Measurements from ENCODE around the gene ORAI1. TPM values are rescaled to one million over a fixed set of nuclear protein-coding genes. Genes with fewer than 3 reads are reported as not detected.

The ORAI1 gene
- total and polyA plus RNA-seq, 2 experiments from 2014 or later = 4.9 to 14.2 TPM

- no peaks in the 10 kb centered on the region for H3K27me3 ChIP-seq (replicated peaks; ENCODE audit: insufficient read depth)
- no peak overlapping the region for H3K4me3 ChIP-seq
- no peak overlapping the region for H3K27ac ChIP-seq
- peaks cover 2% of the 10 kb centered on the region; the same call in 1 of the 2 replicates for H3K4me1 ChIP-seq (ENCODE audit: insufficient read depth)
- 97 to 99% methylated on average over 10 to 13 of the region's 13 CpGs for WGBS, 2 experiments (ENCODE audit: low coverage in 1 of 2, low lambda C conversion rate in 2 of 2, missing lambda C conversion rate in 2 of 2)
- H3K79me2 ChIP-seq (ENCODE audit: insufficient read depth) = peaks cover 37% of the 10 kb centered on the region
- no peak for DNase-seq
- H3K4me2 ChIP-seq (ENCODE audit: unreplicated experiment) = no peak overlapping the region
- H3K36me3 ChIP-seq (ENCODE audit: low read depth) = no peaks in the 10 kb centered on the region
- no peak overlapping the region for H2AFZ ChIP-seq
- in situ Hi-C loops (cut with MboI) = no loop called here
- H3K9me3 ChIP-seq (ENCODE audit: low read depth) = no peaks in the 10 kb centered on the region
- no peaks in the 10 kb centered on the region for H3K9me2 ChIP-seq (ENCODE audit: insufficient read depth)
- no peaks in the 10 kb centered on the region for H3F3A ChIP-seq (ENCODE audit: insufficient read depth)
- TF ChIP-seq EZH2phosphoT487 (IDR thresholded peaks at IDR 0.05; ENCODE audit: insufficient read depth, low read depth) (no peak), EZH2 (IDR thresholded peaks at IDR 0.05; ENCODE audit: insufficient read depth, poor library complexity, severe bottlenecking) (no peak)
- H4K20me1 ChIP-seq (ENCODE audit: insufficient read depth) = no peaks in the 10 kb centered on the region
- no peak overlapping the region for H3K9ac ChIP-seq
Measured at GRCh38 chr12:121634836-121635235, 8.5 kb downstream of the ORAI1 start.

DNA sequence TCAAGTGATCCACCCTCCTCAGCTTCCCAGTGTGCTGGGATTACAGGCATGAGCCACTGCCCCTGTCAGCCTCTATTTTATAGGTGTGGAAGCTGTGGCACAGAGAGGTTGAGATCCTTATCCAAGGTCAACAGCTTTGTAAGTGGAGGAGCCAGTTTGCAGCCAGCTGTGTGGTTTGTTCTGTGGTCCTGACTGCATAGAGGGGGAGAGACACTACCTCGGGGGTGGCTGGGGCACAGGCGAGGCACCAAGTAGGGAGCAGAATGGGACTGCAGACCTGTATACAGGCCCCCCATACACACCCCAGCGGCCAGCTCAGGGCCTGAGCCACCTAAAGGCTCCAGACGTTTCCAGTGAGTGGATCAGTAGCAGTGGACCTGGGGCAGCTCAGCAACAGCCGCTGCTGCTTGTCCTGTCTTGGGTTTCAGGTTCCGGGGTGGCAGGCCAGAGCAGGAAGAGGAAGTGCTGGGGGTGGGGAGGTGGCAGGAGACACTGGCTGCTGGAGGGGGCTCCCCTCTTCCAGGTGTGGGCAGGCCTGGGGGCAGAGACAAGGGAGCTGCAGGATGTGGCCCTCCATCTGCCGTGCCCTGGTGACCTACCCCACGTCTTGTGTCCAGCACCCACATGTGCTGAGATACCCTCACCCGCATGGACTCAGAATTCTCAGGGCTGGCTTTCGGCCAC, 11.0 kb downstream of the ORAI1 start:
- H3K27me3 ChIP-seq (replicated peaks; ENCODE audit: insufficient read depth) = no peaks in the 10 kb centered on the region
- 91 to 92% methylated on average over 9 to 10 of the region's 10 CpGs for WGBS, 2 experiments (ENCODE audit: low coverage in 1 of 2, low lambda C conversion rate in 2 of 2, missing lambda C conversion rate in 2 of 2)
- TF ChIP-seq EZH2phosphoT487 (IDR thresholded peaks at IDR 0.05; ENCODE audit: insufficient read depth, low read depth) (no peak), EZH2 (IDR thresholded peaks at IDR 0.05; ENCODE audit: insufficient read depth, poor library complexity, severe bottlenecking) (no peak)
- DNase-seq = no peak
- in situ Hi-C loops (cut with MboI) = no loop called here
- H3K9me3 ChIP-seq (ENCODE audit: low read depth) = no peaks in the 10 kb centered on the region
- H3K4me3 ChIP-seq = no peak overlapping the region
- no peaks in the 10 kb centered on the region for H3K9me2 ChIP-seq (ENCODE audit: insufficient read depth)
- no peak overlapping the region for H3K9ac ChIP-seq
- no peak overlapping the region for H3K4me2 ChIP-seq (ENCODE audit: unreplicated experiment)
- no peaks in the 10 kb centered on the region for H3K4me1 ChIP-seq (ENCODE audit: insufficient read depth)
- H3K36me3 ChIP-seq (ENCODE audit: low read depth) = no peaks in the 10 kb centered on the region
- H4K20me1 ChIP-seq (ENCODE audit: insufficient read depth) = no peaks in the 10 kb centered on the region
- no peaks in the 10 kb centered on the region for H3F3A ChIP-seq (ENCODE audit: insufficient read depth)
- no peak overlapping the region for H2AFZ ChIP-seq
- H3K79me2 ChIP-seq (ENCODE audit: insufficient read depth) = peaks cover 13% of the 10 kb centered on the region
- H3K27ac ChIP-seq = no peak overlapping the region

DNA sequence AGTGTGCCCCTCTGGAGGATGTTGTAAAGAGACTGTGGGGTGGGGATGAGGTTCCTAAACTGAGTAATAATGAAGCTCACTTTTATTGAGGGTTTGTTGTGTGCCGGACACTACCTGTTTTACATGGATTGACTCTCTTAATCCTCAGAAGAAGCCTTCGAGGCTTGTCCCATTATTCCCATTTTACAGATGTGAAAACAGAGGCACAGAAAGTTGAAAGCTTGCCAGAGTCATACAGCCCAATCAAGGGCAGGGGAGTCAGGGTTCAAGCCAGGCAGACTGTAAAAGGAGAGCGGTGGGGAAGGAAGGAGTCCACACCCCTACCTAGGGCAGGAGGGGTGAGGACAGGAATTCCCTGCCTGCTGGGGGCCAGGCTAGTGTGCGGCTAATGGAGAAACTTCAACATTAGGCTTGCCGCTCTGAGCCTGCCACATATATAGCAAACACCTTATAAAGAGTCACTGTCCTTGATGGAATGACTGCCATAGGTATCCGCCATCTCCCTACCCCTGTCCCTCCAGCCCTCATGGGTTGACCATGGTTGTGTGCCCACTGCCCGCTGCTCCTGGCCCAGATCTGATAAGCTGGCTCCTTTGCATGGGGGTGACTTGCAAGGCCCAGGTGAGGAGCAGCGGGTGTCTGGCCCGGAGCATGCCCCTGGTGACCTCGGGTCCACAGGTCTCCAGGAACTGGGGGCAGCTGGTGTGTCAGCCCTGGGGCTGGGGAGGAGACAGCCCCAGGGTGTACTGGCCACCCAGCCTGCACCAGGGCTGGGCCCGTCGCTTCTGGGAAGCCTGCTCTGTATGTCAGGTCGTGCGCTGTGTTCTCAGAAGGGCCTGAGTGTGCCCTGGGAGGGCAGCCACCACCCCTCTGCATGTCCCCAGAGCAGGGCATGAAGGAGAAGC, 12.2 kb downstream of the ORAI1 start:
- TF ChIP-seq EZH2phosphoT487 (IDR thresholded peaks at IDR 0.05; ENCODE audit: insufficient read depth, low read depth) = no peak
- no peak for TF ChIP-seq EZH2 (IDR thresholded peaks at IDR 0.05; ENCODE audit: insufficient read depth, poor library complexity, severe bottlenecking)
- no peak overlapping the region for H2AFZ ChIP-seq
- H3K9me3 ChIP-seq (ENCODE audit: low read depth) = no peaks in the 10 kb centered on the region
- H3K27ac ChIP-seq = no peak overlapping the region
- H3K27me3 ChIP-seq (replicated peaks; ENCODE audit: insufficient read depth) = no peaks in the 10 kb centered on the region
- H3K4me1 ChIP-seq (ENCODE audit: insufficient read depth) = no peaks in the 10 kb centered on the region
- H3K9ac ChIP-seq = no peak overlapping the region
- no peak overlapping the region for H3K4me2 ChIP-seq (ENCODE audit: unreplicated experiment)
- DNase-seq = no peak
- peaks cover 9% of the 10 kb centered on the region; the same call in 1 of the 2 replicates for H3K79me2 ChIP-seq (ENCODE audit: insufficient read depth)
- H4K20me1 ChIP-seq (ENCODE audit: insufficient read depth) = no peaks in the 10 kb centered on the region
- H3F3A ChIP-seq (ENCODE audit: insufficient read depth) = no peaks in the 10 kb centered on the region
- WGBS, 2 experiments (ENCODE audit: low coverage in 1 of 2, low lambda C conversion rate in 2 of 2, missing lambda C conversion rate in 2 of 2) = 93 to 97% methylated on average over 14 of the region's 14 CpGs
- in situ Hi-C loops (cut with MboI) = no loop called here
- H3K9me2 ChIP-seq (ENCODE audit: insufficient read depth) = no peaks in the 10 kb centered on the region
- no peak overlapping the region for H3K4me3 ChIP-seq
- no peaks in the 10 kb centered on the region for H3K36me3 ChIP-seq (ENCODE audit: low read depth)

- no peaks in the 10 kb centered on the region for H3F3A ChIP-seq (ENCODE audit: insufficient read depth)
- in situ Hi-C loops (cut with MboI) = no loop called here
Measured at GRCh38 chr12:121641343-121641630, 15.0 kb downstream of the ORAI1 start.

More at GRCh38 chr12:121641343-121641630, 15.0 kb downstream of the ORAI1 start:
- Histone ChIP-seq H3K79me2 (ENCODE audit: insufficient read depth) (peaks cover 9% of the 10 kb centered on the region; the same call in 1 of the 2 replicates), H2AFZ (no peak overlapping the region), H3K27ac (no peak overlapping the region), H3K4me1 (ENCODE audit: insufficient read depth) (no peaks in the 10 kb centered on the region), H3K4me2 (ENCODE audit: unreplicated experiment) (no peak overlapping the region), H3K36me3 (ENCODE audit: low read depth) (no peaks in the 10 kb centered on the region), H3K9me3 (ENCODE audit: low read depth) (no peaks in the 10 kb centered on the region), H3K27me3 (replicated peaks; ENCODE audit: insufficient read depth) (no peaks in the 10 kb centered on the region), H4K20me1 (ENCODE audit: insufficient read depth) (no peaks in the 10 kb centered on the region), H3K4me3 (no peak overlapping the region), H3K9me2 (ENCODE audit: insufficient read depth) (no peaks in the 10 kb centered on the region), H3K9ac (no peak overlapping the region)
- no peak for TF ChIP-seq EZH2phosphoT487 (IDR thresholded peaks at IDR 0.05; ENCODE audit: insufficient read depth, low read depth)
- DNase-seq = no peak
- 95% methylated on average over 18 of the region's 18 CpGs for WGBS, 2 experiments (ENCODE audit: low coverage in 1 of 2, low lambda C conversion rate in 2 of 2, missing lambda C conversion rate in 2 of 2)
